ENCODE data around the gene GRPEL1. TPM values are rescaled to one million over a fixed set of nuclear protein-coding genes. Genes with fewer than 3 reads are reported as not detected.

GRPEL1 gene
- total and polyA plus RNA-seq, 2 of the 4 experiments (the other 2 are of a cell fraction), result 33.0 to 33.9 TPM

GRCh38 chr4:7058792-7059191 is 9.1 kb downstream of the GRPEL1 start:
- ChIA-PET POLR2A (ENCODE audit: unreplicated experiment) (no interaction called here), CTCF (no interaction called here)
- Histone ChIP-seq H3K23ac (ENCODE audit: low read depth, low read length) (no peak overlapping the region), H3K27me3 (ENCODE audit: control insufficient read depth, insufficient read depth, low read length) (no peaks in the 10 kb centered on the region), H3K36me3 (ENCODE audit: control insufficient read depth, insufficient read depth, low read length) (peaks cover 62% of the 10 kb centered on the region), H2BK120ac (ENCODE audit: low read depth, low read length) (no peak overlapping the region), H2AFZ (replicated peaks; ENCODE audit: low read length, poor library complexity) (no peak overlapping the region), H4K91ac (ENCODE audit: insufficient read depth, low read depth, low read length) (no peak overlapping the region), H4K20me1 (ENCODE audit: insufficient read depth, low read length) (peaks cover 10% of the 10 kb centered on the region), H2BK20ac (ENCODE audit: low read depth, low read length) (no peak overlapping the region), H3K4ac (ENCODE audit: low read depth, low read length) (no peak overlapping the region), H3K27ac (ENCODE audit: insufficient read depth, low read length) (no peak overlapping the region), H3K9ac (ENCODE audit: low read depth, low read length) (no peak overlapping the region), H3K4me2 (ENCODE audit: low read depth, low read length) (no peak overlapping the region), H2BK5ac (ENCODE audit: low read depth, low read length, poor library complexity, severe bottlenecking) (no peak overlapping the region), H3K4me3 (ENCODE audit: insufficient read depth, low read depth, low read length) (no peak overlapping the region), H4K5ac (ENCODE audit: low read depth, low read length) (no peak overlapping the region), H3K18ac (ENCODE audit: low read depth, low read length) (no peak overlapping the region), H3K9me3 (ENCODE audit: control insufficient read depth, insufficient read depth, low read length) (no peaks in the 10 kb centered on the region), H2BK15ac (ENCODE audit: low read depth, low read length) (no peak overlapping the region), H3K9me1 (ENCODE audit: insufficient read depth, low read length) (peaks cover 5% of the 10 kb centered on the region), H3K56ac (ENCODE audit: extremely low read depth, insufficient read depth, low read length) (no peak overlapping the region), H3K4me1 (ENCODE audit: control insufficient read depth, insufficient read depth, low read length) (no peaks in the 10 kb centered on the region), H4K8ac (ENCODE audit: low read depth in 2 of 2, low read length in 2 of 2) (no peak overlapping the region), H3K79me1 (ENCODE audit: low read depth in 1 of 2, low read length in 2 of 2) (peaks cover 36 to 57% of the 10 kb centered on the region in 2 experiments), H3K14ac (replicated peaks; ENCODE audit: low read depth, low read length) (no peak overlapping the region), H2AK5ac (ENCODE audit: low read depth, low read length) (no peak overlapping the region), H2AK9ac (replicated peaks; ENCODE audit: low read depth, low read length, poor library complexity) (no peak overlapping the region)
- in situ Hi-C loops (cut with MboI; ENCODE audit: low sequenced_read_pairs) (no loop called here), dilution Hi-C loops (cut with HindIII; ENCODE audit: low sequenced_read_pairs, unreplicated experiment) (no loop called here), intact Hi-C loops (cut with micrococcal nuclease) (no loop called here)
- ATAC-seq (ENCODE audit: low read depth), result no peak
- no peak for DNase-seq
- WGBS, 2 experiments (ENCODE audit: extremely low coverage in 2 of 2, insufficient read length in 1 of 2), result no CpG with 5 or more reads among the region's 3 CpGs
- no peak for TF ChIP-seq CHD1 (IDR thresholded peaks at IDR 0.05; ENCODE audit: low read depth, low read length)
- TF ChIP-seq USF2 (IDR thresholded peaks at IDR 0.05; ENCODE audit: low read depth, low read length), result no peak
- no peak for TF ChIP-seq POLR2A (IDR thresholded peaks at IDR 0.05; ENCODE audit: low read depth, low read length)
- TF ChIP-seq CEBPB (IDR thresholded peaks at IDR 0.05; ENCODE audit: low read depth, low read length), result no peak
- TF ChIP-seq RCOR1 (IDR thresholded peaks at IDR 0.05; ENCODE audit: insufficient replicate concordance, low read length), result no peak
- BruUV-seq (replicated peaks), result no TSS peak

Measured in IMR-90 (cell line).